KMS-11 (cell line): ENCODE data around the gene RAB3GAP2.

ENCODE experiments used
- H2AFZ ChIP-seq: fragments of 200-600 bp; sonication (generic); 2 replicates; pipeline ENCODE4 v1.6.1; 2016; ENCODE audit warnings: antibody characterized with exemption, mixed run types, low read depth
- H3K27ac ChIP-seq: fragments of 200-600 bp; sonication (generic); 2 replicates; pipeline ENCODE4 v1.6.1; 2016; ENCODE audit warnings: mild to moderate bottlenecking, mixed run types
- H3K27me3 ChIP-seq: fragments of 200-600 bp; sonication (generic); 2 replicates; pipeline ENCODE4 v1.6.1; 2017; ENCODE audit warnings: mild to moderate bottlenecking, low read depth, mixed run types, moderate library complexity; ENCODE audit not compliant: insufficient read depth
- H3K36me3 ChIP-seq: fragments of 200-600 bp; sonication (generic); 2 replicates; pipeline ENCODE4 v1.6.1; 2017; ENCODE audit warnings: mild to moderate bottlenecking, mixed run types; ENCODE audit not compliant: insufficient read depth
- H3K4me1 ChIP-seq: fragments of 200-600 bp; sonication (generic); 2 replicates; pipeline ENCODE4 v1.6.1; 2016; ENCODE audit warnings: mild to moderate bottlenecking, low read depth, mixed run types; ENCODE audit not compliant: poor library complexity, severe bottlenecking
- H3K4me2 ChIP-seq: fragments of 200-600 bp; sonication (generic); 2 replicates; pipeline ENCODE4 v1.7.0; 2016; ENCODE audit warnings: mild to moderate bottlenecking, mixed run types
- H3K4me3 ChIP-seq: fragments of 200-600 bp; sonication (generic); IDR thresholded peaks from 2 replicates; pipeline ENCODE4 v1.6.1; 2017; ENCODE audit warnings: low read depth, low read length, mixed read lengths; ENCODE audit not compliant: insufficient read depth
- H3K79me2 ChIP-seq: fragments of 200-600 bp; sonication (generic); 2 replicates; pipeline ENCODE4 v1.6.1; 2016; ENCODE audit warnings: low read depth, mixed run types; ENCODE audit not compliant: insufficient read depth
- H3K9ac ChIP-seq: fragments of 200-600 bp; sonication (generic); 2 replicates; pipeline ENCODE4 v1.6.1; 2016; ENCODE audit warnings: mild to moderate bottlenecking, mixed run types
- H4K20me1 ChIP-seq: fragments of 200-600 bp; sonication (generic); 2 replicates; pipeline ENCODE4 v1.6.1; 2016; ENCODE audit warnings: mild to moderate bottlenecking, mixed run types; ENCODE audit not compliant: insufficient read depth
- CTCF ChIP-seq: fragments of 200-600 bp; sonication (generic); conservative IDR thresholded peaks from 2 replicates; pipeline ENCODE4 v1.6.1; 2017; ENCODE audit warnings: low read depth, mild to moderate bottlenecking, antibody characterized with exemption, low read length, moderate library complexity, mixed read lengths

Gene RAB3GAP2

GRCh38 chr1:220226752-220227151, 45.5 kb downstream of the RAB3GAP2 start:
- H3K27ac ChIP-seq = no peak overlapping the region
- H3K4me2 ChIP-seq = no peak overlapping the region
- no peaks in the 10 kb centered on the region for H3K27me3 ChIP-seq
- no peak overlapping the region for H3K4me3 ChIP-seq
- no peaks in the 10 kb centered on the region for H3K4me1 ChIP-seq
- no peaks in the 10 kb centered on the region; the same call in 1 of the 2 replicates for H3K36me3 ChIP-seq
- H3K79me2 ChIP-seq = no peaks in the 10 kb centered on the region
- H3K9ac ChIP-seq = no peak overlapping the region
- no peak for TF ChIP-seq CTCF
- no peak overlapping the region for H2AFZ ChIP-seq
- no peaks in the 10 kb centered on the region for H4K20me1 ChIP-seq

GRCh38 chr1:220225957-220226356, 46.3 kb downstream of the RAB3GAP2 start:
- H3K27ac ChIP-seq = no peak overlapping the region
- no peaks in the 10 kb centered on the region for H3K4me1 ChIP-seq
- H2AFZ ChIP-seq = no peak overlapping the region
- H3K36me3 ChIP-seq = no peaks in the 10 kb centered on the region; the same call in 1 of the 2 replicates
- no peak for TF ChIP-seq CTCF
- H3K79me2 ChIP-seq = no peaks in the 10 kb centered on the region
- no peak overlapping the region for H3K9ac ChIP-seq
- H4K20me1 ChIP-seq = no peaks in the 10 kb centered on the region
- H3K27me3 ChIP-seq = no peaks in the 10 kb centered on the region
- no peak overlapping the region for H3K4me2 ChIP-seq
- no peak overlapping the region for H3K4me3 ChIP-seq

GRCh38 chr1:220224611-220225124, 47.6 kb downstream of the RAB3GAP2 start:
- Histone ChIP-seq H3K79me2 (no peaks in the 10 kb centered on the region), H3K4me1 (peaks cover 5% of the 10 kb centered on the region), H3K27ac (no peak overlapping the region), H3K4me2 (no peak overlapping the region), H3K4me3 (no peak overlapping the region), H3K36me3 (no peaks in the 10 kb centered on the region; the same call in 1 of the 2 replicates), H2AFZ (no peak overlapping the region), H3K9ac (no peak overlapping the region), H3K27me3 (no peaks in the 10 kb centered on the region), H4K20me1 (no peaks in the 10 kb centered on the region)
- no peak for TF ChIP-seq CTCF

GRCh38 chr1:220224033-220224432, 48.2 kb downstream of the RAB3GAP2 start:
- Histone ChIP-seq H3K79me2 (no peaks in the 10 kb centered on the region), H3K27me3 (no peaks in the 10 kb centered on the region), H4K20me1 (no peaks in the 10 kb centered on the region), H3K36me3 (no peaks in the 10 kb centered on the region; the same call in 1 of the 2 replicates), H3K27ac (no peak overlapping the region), H3K4me2 (no peak overlapping the region), H3K9ac (no peak overlapping the region), H3K4me3 (no peak overlapping the region), H3K4me1 (peaks cover 11% of the 10 kb centered on the region), H2AFZ (no peak overlapping the region)
- TF ChIP-seq CTCF = no peak
